ENCODE results near the gene ITGA3. TPM values are rescaled to one million over a fixed set of nuclear protein-coding genes. Genes with fewer than 3 reads are reported as not detected.

ITGA3 gene
- total RNA-seq, 5 donors from 2014 or later (not counting 1 experiment from before 2014, with no cell fraction given), result 8.5 to 20.0 (median 14.8) TPM

DNA sequence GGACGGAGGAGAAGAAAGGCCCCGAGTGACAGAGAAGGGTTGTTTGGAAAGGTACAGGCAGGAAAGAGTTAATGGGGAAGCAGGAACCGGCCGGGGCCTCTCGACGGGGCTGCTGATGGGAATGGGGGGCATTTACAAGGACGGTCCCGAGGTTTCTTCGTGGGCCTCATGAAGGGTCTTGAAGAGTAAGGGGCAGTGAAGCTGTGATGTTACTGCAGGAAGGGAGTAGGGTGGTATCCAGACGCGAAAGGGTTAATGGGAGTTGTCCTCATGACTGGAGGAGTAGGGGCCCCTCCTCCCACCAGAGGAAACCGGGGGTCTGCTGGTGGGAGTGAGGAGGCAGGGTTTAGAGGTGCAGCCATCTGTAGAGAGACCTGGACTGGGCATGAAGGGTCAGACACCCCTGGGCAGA is 39.7 kb downstream of the ITGA3 start:
- peak overlapping the region; percentile 95 to 97 (median 95) for H3K4me3 Mint-ChIP-seq
- Histone ChIP-seq H3K4me1 (ENCODE audit: control insufficient read depth in 1 of 2, extremely low read depth in 1 of 2, insufficient read depth in 2 of 2, low read length in 2 of 2) (peaks cover 5 to 31% of the 10 kb centered on the region in 2 experiments), H3K36me3 (ENCODE audit: control insufficient read depth in 2 of 2, extremely low read depth in 1 of 2, insufficient read depth in 1 of 2, low read length in 1 of 2) (peaks cover 12 to 29% of the 10 kb centered on the region in 2 donors), H3K27ac (ENCODE audit: low read length) (peak overlapping the region; percentile 58), H3K27me3 (replicated peaks in 1 of 2; ENCODE audit: control insufficient read depth in 2 of 2, extremely low read depth in 1 of 2, insufficient read depth in 2 of 2, low read length in 1 of 2) (peaks cover 0 to 5% of the 10 kb centered on the region in 2 experiments), H3K9me3 (no peaks in the 10 kb centered on the region), H3K4me3 (ENCODE audit: control insufficient read depth in 1 of 2, extremely low read depth in 1 of 2, low read length in 1 of 2) (peak overlapping the region; percentile 59 to 82)
- H3K9me3 Mint-ChIP-seq, result no peaks in the 10 kb centered on the region
- ChIA-PET CTCF (interaction anchor here in 1 of 2 donors (0.6 kb wide), 1 partner anchor 1644 kb away, joined by 4 read pairs; no protein-coding TSS in a partner anchor), POLR2A (no interaction called here)
- peak in 2 of 35 experiments; percentile 18 to 28 for DNase-seq
- peaks cover 15% of the 10 kb centered on the region for H3K36me3 Mint-ChIP-seq
- peak overlapping the region; percentile 96 for H3K27ac Mint-ChIP-seq
- WGBS (ENCODE audit: insufficient coverage), result 0% methylated on average over 10 of the region's 12 CpGs
- H3K27me3 Mint-ChIP-seq, result no peaks in the 10 kb centered on the region
- H3K4me1 Mint-ChIP-seq, result peaks cover 38 to 58% (median 40%) of the 10 kb centered on the region in 3 donors
- no peak for ATAC-seq (replicated peaks in 1 of 4)

DNA sequence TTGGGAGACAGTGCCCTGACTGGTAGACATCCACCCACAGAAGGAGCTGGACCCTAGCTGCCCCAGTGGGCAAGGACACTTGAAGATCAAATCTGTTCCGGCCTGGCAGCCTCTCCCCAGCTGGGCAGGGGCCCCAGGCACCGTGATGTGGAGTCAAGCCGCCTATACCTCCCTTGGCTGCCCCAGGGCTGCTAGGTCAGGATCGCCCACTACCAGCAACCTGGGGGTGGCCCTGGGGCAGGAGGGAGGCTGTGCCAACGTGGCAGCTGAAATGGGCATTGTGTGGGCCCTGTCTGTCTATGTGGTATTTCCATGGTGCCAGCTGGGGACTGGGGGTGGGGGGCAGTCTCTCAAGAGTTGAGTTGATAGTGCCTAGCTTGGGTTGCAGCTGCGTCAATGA is 40.2 kb downstream of the ITGA3 start:
- ChIA-PET CTCF (interaction anchor here in 1 of 2 donors (0.6 kb wide), 1 partner anchor 1644 kb away, joined by 4 read pairs; no protein-coding TSS in a partner anchor), POLR2A (no interaction called here)
- H3K36me3 ChIP-seq (ENCODE audit: control insufficient read depth in 2 of 2, extremely low read depth in 1 of 2, insufficient read depth in 1 of 2, low read length in 1 of 2), result peaks cover 12 to 34% of the 10 kb centered on the region in 2 donors
- 58% methylated on average over 6 of the region's 6 CpGs for whole genome bisulfite sequencing (ENCODE audit: insufficient coverage)
- no peak for ATAC-seq (replicated peaks in 1 of 4)
- peak in 1 of 35 experiments; percentile 13 for DNase-seq
- Mint-ChIP-seq H3K9me3 (no peaks in the 10 kb centered on the region), H3K27me3 (no peaks in the 10 kb centered on the region), H3K4me3 (peak overlapping the region; percentile 95 to 97 (median 95)), H3K4me1 (peaks cover 38 to 58% (median 40%) of the 10 kb centered on the region in 3 donors), H3K27ac (peak overlapping the region; percentile 96), H3K36me3 (peaks cover 16% of the 10 kb centered on the region)
- peaks cover 0 to 2% of the 10 kb centered on the region in 2 experiments for H3K27me3 ChIP-seq (replicated peaks in 1 of 2; ENCODE audit: control insufficient read depth in 2 of 2, extremely low read depth in 1 of 2, insufficient read depth in 2 of 2, low read length in 1 of 2)
- H3K4me1 ChIP-seq (ENCODE audit: control insufficient read depth in 1 of 2, extremely low read depth in 1 of 2, insufficient read depth in 2 of 2, low read length in 2 of 2), result peaks cover 5 to 31% of the 10 kb centered on the region in 2 experiments
- H3K27ac ChIP-seq (ENCODE audit: low read length), result no peak overlapping the region
- no peaks in the 10 kb centered on the region for H3K9me3 ChIP-seq
- H3K4me3 ChIP-seq (ENCODE audit: control insufficient read depth in 1 of 2, extremely low read depth in 1 of 2, low read length in 1 of 2), result peak overlapping the region; percentile 59 to 82

DNA sequence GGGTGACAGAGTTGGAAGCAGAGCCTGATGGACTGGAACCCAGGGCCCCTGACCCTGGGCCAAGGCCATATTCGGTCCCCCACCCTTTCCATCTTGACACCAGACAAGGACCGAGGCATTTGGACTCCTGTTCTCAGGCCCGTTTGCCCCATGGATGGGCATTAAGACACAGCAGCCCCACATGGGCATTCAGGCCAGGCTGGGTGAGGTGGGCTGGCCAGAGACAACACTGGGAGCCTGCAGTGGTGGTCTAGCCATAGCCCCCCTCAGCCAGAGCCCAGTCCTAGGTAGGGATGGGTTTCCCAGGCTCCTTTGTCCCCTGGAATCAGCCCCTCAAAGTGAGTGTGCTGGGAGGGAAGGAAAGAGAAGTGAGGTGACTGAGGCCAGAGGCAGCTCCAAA is 40.8 kb downstream of the ITGA3 start:
- H3K36me3 Mint-ChIP-seq, result peaks cover 16% of the 10 kb centered on the region
- ChIA-PET CTCF (no interaction called here), POLR2A (no interaction called here)
- H3K4me3 Mint-ChIP-seq, result peak overlapping the region; percentile 95 to 97 (median 95)
- H3K27me3 Mint-ChIP-seq, result no peaks in the 10 kb centered on the region
- no peak overlapping the region for H3K4me3 ChIP-seq (ENCODE audit: control insufficient read depth in 1 of 2, extremely low read depth in 1 of 2, low read length in 1 of 2)
- no peaks in the 10 kb centered on the region for H3K27me3 ChIP-seq (replicated peaks in 1 of 2; ENCODE audit: control insufficient read depth in 2 of 2, extremely low read depth in 1 of 2, insufficient read depth in 2 of 2, low read length in 1 of 2)
- no peaks in the 10 kb centered on the region for H3K9me3 Mint-ChIP-seq
- peaks cover 5 to 34% of the 10 kb centered on the region in 2 experiments for H3K4me1 ChIP-seq (ENCODE audit: control insufficient read depth in 1 of 2, extremely low read depth in 1 of 2, insufficient read depth in 2 of 2, low read length in 2 of 2)
- WGBS (ENCODE audit: insufficient coverage), result 94% methylated on average over 2 of the region's 3 CpGs
- no peak overlapping the region for H3K27ac ChIP-seq (ENCODE audit: low read length)
- peaks cover 12 to 34% of the 10 kb centered on the region in 2 donors for H3K36me3 ChIP-seq (ENCODE audit: control insufficient read depth in 2 of 2, extremely low read depth in 1 of 2, insufficient read depth in 1 of 2, low read length in 1 of 2)
- H3K4me1 Mint-ChIP-seq, result peaks cover 38 to 58% (median 40%) of the 10 kb centered on the region in 3 donors
- peak overlapping the region in 1 of 2 donors; percentile 58 for H3K27ac Mint-ChIP-seq
- no peak for DNase-seq
- no peaks in the 10 kb centered on the region for H3K9me3 ChIP-seq
- no peak for ATAC-seq (replicated peaks in 1 of 4)

GRCh38 chr17:50097455-50097854 is 41.5 kb downstream of the ITGA3 start:
- DNase-seq (no peak), ATAC-seq (replicated peaks in 1 of 4) (no peak)
- Mint-ChIP-seq H3K9me3 (no peaks in the 10 kb centered on the region), H3K27ac (peak overlapping the region in 1 of 2 donors; percentile 11), H3K4me3 (peak overlapping the region in 2 of 3 donors; percentile 21 to 31), H3K27me3 (no peaks in the 10 kb centered on the region), H3K4me1 (peaks cover 38 to 58% (median 40%) of the 10 kb centered on the region in 3 donors), H3K36me3 (peaks cover 16% of the 10 kb centered on the region)
- ChIA-PET POLR2A (interaction anchor here in 1 of 2 donors (0.7 kb wide), 1 partner anchor 39 kb away, joined by 6 read pairs; no protein-coding TSS in a partner anchor), CTCF (interaction anchor here in 1 of 2 donors (0.5 kb wide), 1 partner anchor 172 kb away, joined by 9 read pairs; no protein-coding TSS in a partner anchor)
- WGBS (ENCODE audit: insufficient coverage), result no CpG with 5 or more reads among the region's 7 CpGs
- no peak overlapping the region for H3K4me3 ChIP-seq (ENCODE audit: control insufficient read depth in 1 of 2, extremely low read depth in 1 of 2, low read length in 1 of 2)
- H3K36me3 ChIP-seq (ENCODE audit: control insufficient read depth in 2 of 2, extremely low read depth in 1 of 2, insufficient read depth in 1 of 2, low read length in 1 of 2), result peaks cover 12 to 34% of the 10 kb centered on the region in 2 donors
- H3K27me3 ChIP-seq (replicated peaks in 1 of 2; ENCODE audit: control insufficient read depth in 2 of 2, extremely low read depth in 1 of 2, insufficient read depth in 2 of 2, low read length in 1 of 2), result no peaks in the 10 kb centered on the region
- H3K9me3 ChIP-seq, result no peaks in the 10 kb centered on the region
- H3K27ac ChIP-seq (ENCODE audit: low read length), result no peak overlapping the region
- peaks cover 5 to 34% of the 10 kb centered on the region in 2 experiments for H3K4me1 ChIP-seq (ENCODE audit: control insufficient read depth in 1 of 2, extremely low read depth in 1 of 2, insufficient read depth in 2 of 2, low read length in 2 of 2)

- Histone ChIP-seq H3K36me3 (ENCODE audit: control insufficient read depth in 2 of 2, extremely low read depth in 1 of 2, insufficient read depth in 1 of 2, low read length in 1 of 2) (peaks cover 12 to 37% of the 10 kb centered on the region in 2 donors), H3K4me1 (ENCODE audit: control insufficient read depth in 1 of 2, extremely low read depth in 1 of 2, insufficient read depth in 2 of 2, low read length in 2 of 2) (peaks cover 5 to 34% of the 10 kb centered on the region in 2 experiments), H3K4me3 (ENCODE audit: control insufficient read depth in 1 of 2, extremely low read depth in 1 of 2, low read length in 1 of 2) (no peak overlapping the region), H3K9me3 (no peaks in the 10 kb centered on the region), H3K27me3 (replicated peaks in 1 of 2; ENCODE audit: control insufficient read depth in 2 of 2, extremely low read depth in 1 of 2, insufficient read depth in 2 of 2, low read length in 1 of 2) (no peaks in the 10 kb centered on the region), H3K27ac (ENCODE audit: low read length) (no peak overlapping the region)
- ChIA-PET POLR2A (interaction anchor here (0.5 to 0.7 kb wide), 3 partner anchors 38 to 215 kb away, joined by 3 to 6 read pairs (median 4); no protein-coding TSS in a partner anchor), CTCF (interaction anchor here in 1 of 2 donors (0.5 kb wide), 1 partner anchor 171 kb away, joined by 9 read pairs; no protein-coding TSS in a partner anchor)
- Mint-ChIP-seq H3K9me3 (no peaks in the 10 kb centered on the region), H3K36me3 (peaks cover 16% of the 10 kb centered on the region), H3K4me3 (no peak overlapping the region), H3K4me1 (peaks cover 38 to 58% (median 40%) of the 10 kb centered on the region in 3 donors), H3K27ac (no peak overlapping the region), H3K27me3 (no peaks in the 10 kb centered on the region)
- WGBS (ENCODE audit: insufficient coverage), result 90% methylated on average over 4 of the region's 4 CpGs
- no peak for ATAC-seq (replicated peaks in 1 of 4)
- no peak for DNase-seq
These were observed 42.0 kb downstream of the ITGA3 start for GRCh38 chr17:50097926-50098325.

DNA sequence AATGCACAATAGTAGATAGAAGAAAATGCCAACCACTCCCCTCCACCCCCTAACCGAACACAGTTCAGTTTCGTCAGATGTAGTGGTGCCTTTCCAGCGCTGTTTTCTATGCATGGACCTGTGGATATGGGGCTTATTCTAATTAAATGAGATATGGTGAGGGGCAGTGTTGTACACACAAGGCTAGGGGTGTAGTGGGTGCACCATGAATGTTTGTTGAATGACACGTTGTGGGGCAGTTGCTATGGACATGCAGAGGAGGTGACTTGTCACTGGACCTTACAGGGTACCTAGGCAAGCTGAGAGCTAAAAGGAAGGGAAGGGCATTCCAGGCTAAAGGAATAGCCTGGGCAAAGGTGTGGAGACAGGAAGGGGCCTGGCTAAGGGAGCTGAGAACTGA is 42.7 kb downstream of the ITGA3 start:
- Histone ChIP-seq H3K4me1 (ENCODE audit: control insufficient read depth in 1 of 2, extremely low read depth in 1 of 2, insufficient read depth in 2 of 2, low read length in 2 of 2) (peaks cover 5 to 34% of the 10 kb centered on the region in 2 experiments), H3K4me3 (ENCODE audit: control insufficient read depth in 1 of 2, extremely low read depth in 1 of 2, low read length in 1 of 2) (no peak overlapping the region), H3K27me3 (replicated peaks in 1 of 2; ENCODE audit: control insufficient read depth in 2 of 2, extremely low read depth in 1 of 2, insufficient read depth in 2 of 2, low read length in 1 of 2) (no peaks in the 10 kb centered on the region), H3K27ac (ENCODE audit: low read length) (no peak overlapping the region), H3K36me3 (ENCODE audit: control insufficient read depth in 2 of 2, extremely low read depth in 1 of 2, insufficient read depth in 1 of 2, low read length in 1 of 2) (peaks cover 12 to 40% of the 10 kb centered on the region in 2 donors), H3K9me3 (no peaks in the 10 kb centered on the region)
- WGBS (ENCODE audit: insufficient coverage), result 88% methylated on average over 2 of the region's 4 CpGs
- ChIA-PET CTCF (no interaction called here), POLR2A (interaction anchor here in 1 of 2 donors (0.6 kb wide), 1 partner anchor 151 kb away, joined by 3 read pairs; no protein-coding TSS in a partner anchor)
- no peak for DNase-seq
- peaks cover 16% of the 10 kb centered on the region for H3K36me3 Mint-ChIP-seq
- H3K9me3 Mint-ChIP-seq, result no peaks in the 10 kb centered on the region
- H3K4me3 Mint-ChIP-seq, result no peak overlapping the region
- H3K27ac Mint-ChIP-seq, result no peak overlapping the region
- H3K4me1 Mint-ChIP-seq, result peaks cover 38 to 53% (median 40%) of the 10 kb centered on the region in 3 donors
- no peak for ATAC-seq (replicated peaks in 1 of 4)
- H3K27me3 Mint-ChIP-seq, result no peaks in the 10 kb centered on the region

All from T-cell (primary cell).